GM19452 (cell line): ENCODE data around the gene RBM38.

Experiments used
- ATAC-seq: cut with Tn5 transposase; IDR thresholded peaks from one replicate; pipeline ENCODE4 v1.9.1; 2021; ENCODE audit not compliant: unreplicated experiment

RBM38 gene

GRCh38 chr20:57402206-57403125, 11.3 kb downstream of the RBM38 start:
- ATAC-seq = no peak

GRCh38 chr20:57403216-57403615, 12.0 kb downstream of the RBM38 start:
- no peak for ATAC-seq

- no peak for ATAC-seq
These were observed 12.8 kb downstream of the RBM38 start for GRCh38 chr20:57404006-57404405.

- no peak for ATAC-seq
These were observed 13.3 kb downstream of the RBM38 start for GRCh38 chr20:57404419-57405072.

- no peak for ATAC-seq
These were observed 14.2 kb downstream of the RBM38 start for GRCh38 chr20:57405236-57406016.

GRCh38 chr20:57407541-57407956, 16.4 kb downstream of the RBM38 start:
- no peak for ATAC-seq

- no peak for ATAC-seq
These were observed 16.9 kb downstream of the RBM38 start for GRCh38 chr20:57408131-57408530.

- ATAC-seq = no peak
These were observed 17.5 kb downstream of the RBM38 start for GRCh38 chr20:57408536-57409233.

GRCh38 chr20:57409316-57409671, 18.1 kb downstream of the RBM38 start:
- ATAC-seq = no peak

GRCh38 chr20:57409672-57410397, 18.6 kb downstream of the RBM38 start:
- ATAC-seq = no peak

- no peak for ATAC-seq
These were observed 19.3 kb downstream of the RBM38 start for GRCh38 chr20:57410398-57410920.

GRCh38 chr20:57410924-57411323, 19.7 kb downstream of the RBM38 start:
- ATAC-seq = no peak

GRCh38 chr20:57411406-57412283, 20.4 kb downstream of the RBM38 start:
- ATAC-seq = no peak

- no peak for ATAC-seq
These were observed 21.3 kb downstream of the RBM38 start for GRCh38 chr20:57412347-57413029.

GRCh38 chr20:57413986-57414385, 22.8 kb downstream of the RBM38 start:
- ATAC-seq = no peak

- no peak for ATAC-seq
These were observed 23.8 kb downstream of the RBM38 start for GRCh38 chr20:57414867-57415592.

- ATAC-seq = no peak
These were observed 24.6 kb downstream of the RBM38 start for GRCh38 chr20:57415771-57416170.
